Skin of body (tissue), 2 donors: ENCODE measurements around the gene SPRR5. TPM values are rescaled to one million over a fixed set of nuclear protein-coding genes. Genes with fewer than 3 reads are reported as not detected.

Experiments
- DNase-seq: peaks from one replicate; lab custom pipeline; 2025; lab: John Stamatoyannopoulos, UW
- total RNA-seq: library from RNA; depleted of rRNA; stranded (reverse); fragments of >200 nt; gene quantifications from one replicate; pipeline ENCODE4 v1.2.3, GENCODE V29; 2014

Gene SPRR5, protein sequence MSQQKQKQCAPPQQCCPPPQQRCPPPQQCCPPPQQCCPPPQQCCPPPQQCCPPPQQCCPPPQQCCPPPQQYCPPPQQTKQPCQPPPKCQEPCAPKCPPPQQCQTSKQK
- total RNA-seq, result 1.8 TPM

- no peak for DNase-seq
These were observed at the start of gene SPRR5 for GRCh38 chr1:152946651-152947256. Gene SPRR5 (plus strand): TSS chr1:152947206. CDS start chr1:152948555, 1,349 bp downstream.

DNA sequence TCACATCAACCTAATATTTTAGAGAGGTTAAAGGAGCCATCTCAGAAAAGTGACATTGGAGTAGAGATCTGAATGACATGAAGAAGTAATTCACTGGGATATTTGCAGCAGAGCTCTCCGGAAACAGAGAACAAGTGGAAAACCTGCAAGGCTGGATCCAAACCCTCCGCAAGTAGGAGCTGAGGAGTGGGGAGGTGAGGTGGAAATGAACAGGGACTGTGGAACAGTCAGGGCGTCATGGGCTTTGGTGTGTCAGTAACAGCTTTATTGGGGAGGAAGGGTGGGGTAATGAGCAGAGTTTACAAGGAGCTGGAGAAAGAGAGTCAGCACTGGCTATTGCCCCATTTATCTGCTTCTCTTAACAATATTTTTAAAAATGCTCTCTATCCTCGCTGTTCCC lies 48.0 kb upstream of the SPRR5 start:
- no peak for DNase-seq

GRCh38 chr1:152899883-152900282 lies 47.1 kb upstream of the SPRR5 start:
- DNase-seq, result no peak

DNA sequence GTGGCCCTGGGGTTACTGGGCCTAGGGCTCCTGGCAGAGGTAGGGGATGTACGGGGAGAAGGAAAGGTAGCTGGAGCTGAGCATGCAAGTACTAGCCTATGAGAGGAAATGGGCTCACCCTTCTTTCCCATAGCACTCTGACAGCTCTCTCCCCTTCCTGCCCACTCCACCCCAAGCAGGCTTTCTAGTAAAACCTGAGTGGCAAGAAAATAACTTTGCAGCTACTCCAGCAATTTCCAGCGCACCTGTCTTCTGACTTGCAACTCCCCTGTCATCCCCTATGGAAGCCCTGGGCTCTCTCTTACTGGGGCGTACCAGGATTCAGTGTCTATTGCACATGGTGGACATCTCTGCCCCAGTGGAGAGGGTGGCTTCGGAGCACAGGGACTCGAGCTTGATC lies 45.4 kb upstream of the SPRR5 start:
- DNase-seq, result no peak

GRCh38 chr1:152902636-152903035 lies 44.4 kb upstream of the SPRR5 start:
- DNase-seq, result no peak

- no peak for DNase-seq
These were observed 42.1 kb upstream of the SPRR5 start for GRCh38 chr1:152904688-152905440.

DNA sequence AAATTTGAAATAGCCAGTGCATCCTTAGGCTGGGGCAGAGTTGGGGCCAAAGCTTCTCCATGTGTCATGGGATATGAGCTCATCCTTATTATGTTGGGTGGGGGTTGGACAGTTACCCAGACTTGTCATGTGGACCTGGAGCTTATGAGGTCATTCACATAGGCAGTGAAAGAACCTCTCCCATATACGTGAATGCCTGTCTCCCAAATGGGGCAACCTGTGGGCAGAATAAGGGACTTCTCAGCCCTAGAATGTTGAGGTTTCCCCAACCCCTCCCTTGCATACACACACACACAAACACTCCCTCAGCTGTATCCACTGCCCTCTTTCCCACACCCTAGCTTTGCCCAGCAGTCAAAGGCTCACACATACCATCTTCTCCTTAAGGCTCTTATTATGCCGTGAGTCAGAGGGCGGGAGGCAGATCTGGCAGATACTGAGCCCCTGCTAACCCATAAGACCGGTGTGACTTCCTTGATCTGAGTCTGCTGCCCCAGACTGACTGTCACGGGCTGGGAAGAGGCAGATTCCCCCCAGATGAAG lies 40.9 kb upstream of the SPRR5 start:
- DNase-seq, result no peak

GRCh38 chr1:152907686-152908601 lies 39.1 kb upstream of the SPRR5 start, which contains the start of gene IVL:
Gene IVL (plus strand): TSS chr1:152908546. CDS start chr1:152909798, 1,252 bp downstream.
- no peak for DNase-seq

DNA sequence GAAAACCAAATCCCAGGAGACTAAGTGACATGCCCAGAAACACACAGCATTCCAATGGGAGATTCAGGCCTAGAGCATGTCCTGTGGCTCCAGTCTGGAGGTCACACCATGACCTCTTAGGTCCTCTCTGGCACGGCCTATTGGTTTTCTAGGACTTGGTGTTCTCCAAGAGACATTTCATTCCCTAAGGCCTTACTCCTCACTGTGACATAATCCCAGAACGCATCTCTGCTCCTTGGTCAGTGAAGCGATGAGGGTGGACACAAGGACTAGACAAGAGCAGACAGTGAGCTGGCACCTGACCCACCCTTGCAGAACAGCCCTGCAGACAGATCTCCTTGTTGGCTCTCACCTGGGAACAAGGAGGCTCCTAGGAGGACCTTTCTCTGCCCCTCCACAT lies 37.8 kb upstream of the SPRR5 start:
- DNase-seq, result no peak

DNA sequence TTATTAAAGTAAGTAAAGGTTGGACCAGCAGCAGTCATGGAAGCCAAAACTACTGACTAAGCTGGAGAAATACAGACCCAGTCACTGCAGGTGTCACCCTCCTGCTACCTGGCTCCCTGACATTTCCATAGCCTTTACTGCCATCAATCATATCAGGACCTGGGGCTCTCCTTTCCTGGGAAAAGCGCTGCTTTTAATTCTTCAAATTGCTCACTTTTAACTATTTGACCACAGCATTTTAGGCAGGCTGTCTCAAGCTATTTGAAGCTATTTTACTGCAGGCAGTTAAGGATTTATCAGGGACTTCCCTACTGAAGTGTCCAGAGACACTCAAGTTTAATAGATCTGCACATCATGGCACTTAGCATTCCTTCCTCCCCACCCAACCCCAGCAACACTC lies 34.5 kb upstream of the SPRR5 start:
- no peak for DNase-seq

- DNase-seq, result no peak
These were observed 34.1 kb upstream of the SPRR5 start for GRCh38 chr1:152912900-152913299.

DNA sequence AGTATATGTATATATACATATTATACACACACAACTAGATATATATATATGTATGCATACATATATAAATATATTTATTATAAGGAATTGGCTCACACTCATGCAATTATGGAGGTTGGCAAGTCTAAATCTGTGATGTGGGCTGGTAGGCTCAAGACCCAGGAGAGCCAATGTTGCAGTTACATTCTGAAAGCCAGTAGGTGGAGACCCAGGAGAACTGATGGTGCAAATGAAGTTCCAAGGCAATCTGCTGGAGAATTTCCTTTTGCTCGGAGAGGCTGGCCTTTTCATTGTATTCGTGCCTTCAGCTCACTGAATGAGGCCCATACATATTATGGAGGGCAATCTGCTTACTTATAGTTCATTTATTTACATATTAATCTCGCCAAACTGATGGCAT lies 29.2 kb upstream of the SPRR5 start:
- DNase-seq, result no peak

GRCh38 chr1:152919071-152919470 lies 27.9 kb upstream of the SPRR5 start:
- DNase-seq, result no peak

GRCh38 chr1:152924191-152924590 lies 22.8 kb upstream of the SPRR5 start:
- no peak for DNase-seq

DNA sequence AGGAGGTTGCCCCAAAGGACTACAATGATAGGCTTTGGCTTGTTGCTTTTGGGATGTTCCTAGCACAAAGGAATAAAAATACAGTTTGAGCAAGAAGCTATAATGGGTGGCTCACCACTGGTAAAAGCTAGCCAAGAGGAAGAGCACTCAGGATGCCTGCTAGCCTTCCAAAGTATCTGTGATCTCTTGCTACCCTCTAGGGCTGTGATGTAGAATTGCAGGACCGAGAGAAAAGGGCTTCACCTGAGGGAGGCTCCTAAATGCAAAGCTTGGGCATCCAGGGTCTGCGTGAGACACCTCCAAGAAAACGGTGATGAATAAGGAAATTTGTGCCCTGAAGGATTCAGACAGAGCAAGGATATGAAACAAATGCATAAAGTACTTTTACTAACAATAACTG lies 20.9 kb upstream of the SPRR5 start:
- DNase-seq, result no peak

GRCh38 chr1:152928671-152929070 lies 18.3 kb upstream of the SPRR5 start:
- no peak for DNase-seq

DNA sequence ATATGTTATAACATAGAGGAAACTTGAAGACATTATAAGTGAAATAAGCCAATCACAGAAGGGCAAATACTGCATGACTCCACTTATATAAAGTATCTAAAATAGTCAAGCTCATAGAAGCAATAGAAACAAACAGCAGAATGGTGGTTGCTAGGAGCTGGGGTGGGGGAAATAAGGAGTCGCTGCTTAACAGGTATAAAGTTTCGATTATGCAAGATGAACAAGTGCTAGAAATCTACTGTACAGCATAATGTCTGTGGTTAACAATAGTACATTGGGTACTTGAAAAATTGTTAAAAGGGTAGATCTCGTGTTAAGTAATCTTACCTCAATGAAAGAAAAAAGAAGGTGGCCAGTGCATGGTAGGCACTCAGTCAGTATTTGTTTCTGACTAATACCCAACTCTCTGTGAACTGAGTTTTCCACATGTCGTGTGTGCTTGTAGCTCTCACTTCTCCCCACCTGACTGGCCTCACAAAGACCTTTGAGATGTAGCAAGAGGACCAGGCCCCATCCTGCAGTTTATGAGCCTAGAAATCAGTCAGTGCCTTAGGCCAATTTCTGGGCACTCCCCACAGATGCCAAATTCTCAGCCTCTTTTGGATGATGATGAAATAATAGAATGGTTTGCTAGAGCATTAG lies 14.7 kb upstream of the SPRR5 start:
- no peak for DNase-seq

DNA sequence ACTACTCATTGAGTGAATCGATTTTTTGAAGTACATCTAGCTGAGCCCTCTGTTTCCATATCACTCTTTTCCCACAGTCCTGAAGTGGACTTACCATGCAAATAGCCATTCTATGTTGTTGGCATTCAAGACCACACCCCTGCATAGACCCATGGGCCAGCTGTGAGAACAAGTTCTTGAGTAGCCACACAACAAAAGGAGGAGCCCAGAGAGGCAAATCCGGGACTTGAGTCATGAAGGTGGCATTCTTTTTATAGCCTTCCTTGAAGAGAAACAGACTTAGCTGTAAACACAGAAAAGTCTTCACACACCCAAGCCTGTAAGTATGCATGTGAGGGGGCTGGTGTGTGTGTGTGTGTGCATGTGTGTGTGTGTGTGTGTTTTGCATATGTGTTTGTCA lies 13.8 kb upstream of the SPRR5 start:
- DNase-seq, result no peak

DNA sequence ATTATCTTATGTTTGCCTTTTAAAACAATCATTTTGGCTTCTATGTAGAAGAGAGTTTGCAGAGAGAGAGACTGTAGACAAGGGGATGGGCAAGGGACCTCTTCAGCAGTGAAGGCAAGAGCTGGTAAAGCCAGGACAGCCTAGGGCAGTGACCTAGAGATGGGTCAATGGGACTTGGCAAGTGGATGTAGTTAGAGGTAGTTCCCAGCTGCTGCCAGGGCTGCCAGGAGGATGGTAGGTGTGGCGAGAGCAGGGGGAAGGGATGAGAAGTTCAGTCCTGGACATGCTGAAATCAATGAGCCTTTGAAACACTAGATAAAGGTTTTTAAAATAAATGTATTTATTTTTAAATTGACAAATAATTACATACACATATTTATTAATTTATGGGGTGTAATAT lies 6.4 kb upstream of the SPRR5 start:
- no peak for DNase-seq

DNA sequence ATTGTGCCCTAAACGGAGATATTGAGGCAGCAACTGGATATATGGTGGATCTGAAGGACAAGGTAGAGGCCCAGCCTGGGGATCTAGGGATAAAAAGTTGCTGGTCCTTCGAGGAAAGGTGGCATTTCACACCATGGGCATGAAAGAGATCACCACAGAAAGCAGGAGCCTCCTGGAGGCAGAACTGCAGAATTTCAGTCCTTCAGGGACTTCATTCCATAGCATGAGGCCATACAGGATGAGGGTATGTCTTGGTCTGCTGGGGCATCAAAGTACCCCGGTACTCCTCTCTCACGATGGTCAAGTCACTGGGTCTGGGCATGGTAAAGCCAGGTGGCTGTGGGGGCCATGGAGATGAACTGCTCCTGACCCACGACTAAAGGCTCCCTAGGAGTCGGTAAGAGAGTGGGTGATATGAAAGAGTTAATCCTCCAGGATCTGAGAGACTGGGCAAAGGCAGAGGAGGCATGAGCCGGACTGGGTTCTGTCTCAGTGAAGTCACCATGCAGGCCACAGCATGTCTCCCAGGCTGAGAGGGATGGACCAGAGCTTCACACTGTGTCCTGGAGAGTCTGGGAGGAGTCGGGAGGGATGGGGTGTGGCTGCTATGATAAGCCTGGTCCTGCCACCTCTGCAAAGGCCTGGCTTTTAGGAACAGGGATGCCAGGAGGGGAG lies 5.8 kb upstream of the SPRR5 start:
- DNase-seq, result no peak

GRCh38 chr1:152942161-152942560 lies 4.8 kb upstream of the SPRR5 start:
- no peak for DNase-seq
